HG02571 (cell line): Measurements from ENCODE around the gene SEC31A.
"Not testable (repeated sequence)": the region's sequence is repeated elsewhere in the genome, so short reads cannot be mapped to it uniquely, and the experiment has no call there.

Source experiments
- ATAC-seq: cut with Tn5 transposase; IDR thresholded peaks from one replicate; pipeline ENCODE4 v1.9.1; 2021; ENCODE audit warnings: mild to moderate bottlenecking, moderate library complexity; ENCODE audit not compliant: unreplicated experiment

The SEC31A gene

GRCh38 chr4:82898322-82899243, 7.6 kb upstream of the SEC31A start:
- ATAC-seq, result no peak

GRCh38 chr4:82896755-82897154, 5.8 kb upstream of the SEC31A start:
- ATAC-seq, result no peak

GRCh38 chr4:82893942-82894341, 3.0 kb upstream of the SEC31A start:
- no peak for ATAC-seq

DNA sequence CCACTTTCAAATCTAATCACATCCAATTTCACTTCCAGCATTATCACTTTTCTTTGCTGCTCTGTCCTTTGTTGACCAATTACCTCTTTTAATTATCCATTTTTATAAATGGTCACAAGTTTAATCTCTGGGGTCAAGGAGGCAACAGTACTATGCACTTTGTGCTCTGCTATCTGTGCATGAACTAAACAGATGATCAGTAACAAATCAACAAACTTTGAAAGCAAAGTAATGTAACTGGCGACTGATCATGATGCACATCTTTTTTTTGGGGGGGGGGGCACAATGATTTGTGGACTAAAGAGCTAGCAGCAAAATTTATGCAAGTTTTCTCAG, 1.5 kb upstream of the SEC31A start:
- no peak for ATAC-seq

GRCh38 chr4:82891707-82892466, 934 bp upstream of the SEC31A start:
- ATAC-seq, result no peak

GRCh38 chr4:82890528-82890900, 439 bp downstream of the SEC31A start:
- ATAC-seq, result no peak

DNA sequence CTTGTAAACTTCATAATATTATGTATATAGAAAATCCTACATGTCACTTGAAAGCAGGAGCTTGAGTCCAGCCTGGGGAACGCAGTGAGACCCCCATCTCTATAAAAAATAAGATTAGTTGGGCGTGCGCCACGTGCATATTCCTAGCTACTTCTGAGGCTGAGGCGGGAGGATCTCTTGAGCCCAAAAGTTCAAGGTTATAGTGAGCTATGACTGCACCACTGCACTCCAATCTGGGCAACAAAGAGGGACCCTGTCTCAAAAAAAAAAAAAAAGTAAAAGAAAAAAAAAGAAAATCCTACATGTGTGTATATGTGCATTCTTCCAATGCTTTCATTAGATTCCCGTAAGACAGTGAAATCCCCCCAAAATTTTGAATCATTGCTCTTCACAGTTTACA, 1.7 kb downstream of the SEC31A start:
- ATAC-seq, result no peak

DNA sequence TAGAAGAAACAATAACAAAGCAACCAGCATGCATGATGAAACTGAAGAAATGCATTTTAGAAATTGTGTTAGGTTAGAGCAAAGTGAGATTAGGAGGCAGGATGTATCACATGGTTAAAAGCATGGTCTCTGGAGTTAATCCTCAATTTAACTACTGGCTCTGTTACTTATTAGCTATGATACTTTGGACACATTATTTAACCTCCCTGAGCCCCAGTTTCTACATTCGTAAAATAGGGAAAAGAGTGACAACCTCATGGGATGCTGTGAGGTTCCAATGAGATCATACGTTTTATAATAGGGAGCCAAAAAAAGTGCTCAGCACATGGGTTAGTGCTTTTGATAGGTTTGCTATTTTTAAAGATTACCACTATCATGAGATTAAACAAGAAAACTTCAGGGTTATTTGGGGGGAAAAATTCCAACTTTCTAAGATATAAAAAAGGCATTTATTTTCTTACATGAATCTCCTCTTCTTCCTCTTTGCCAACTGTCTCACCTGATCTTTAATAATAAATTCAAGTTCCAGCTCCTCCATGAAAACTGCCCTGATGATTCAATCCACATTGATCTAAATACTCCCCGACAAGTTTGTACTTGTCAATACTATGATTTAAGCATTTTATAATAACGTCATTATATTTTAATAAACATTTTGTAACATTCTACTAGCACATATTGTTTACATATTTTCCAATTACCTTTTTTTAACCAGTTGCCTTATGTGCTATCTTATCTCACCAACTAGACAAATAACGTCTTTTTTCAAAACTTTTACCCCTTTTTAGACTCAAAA, 4.6 kb downstream of the SEC31A start:
- no peak for ATAC-seq

DNA sequence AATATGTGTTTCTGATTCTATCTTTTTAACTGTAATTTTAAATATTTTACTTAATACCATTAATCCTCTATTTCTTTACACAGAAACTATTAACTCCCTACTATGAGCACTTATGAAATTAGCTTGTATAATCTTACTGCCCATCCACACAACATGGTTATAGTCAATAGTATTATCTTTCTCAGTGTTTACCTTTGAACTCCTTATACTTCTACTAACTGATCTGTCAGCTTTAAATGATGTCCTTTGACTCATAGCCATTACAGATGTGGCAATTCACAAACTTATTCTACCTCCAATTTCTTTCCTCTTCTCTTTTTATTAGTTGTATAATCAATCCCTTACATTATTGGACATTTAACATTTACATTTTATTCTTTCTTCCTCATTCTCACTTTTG, 5.5 kb downstream of the SEC31A start:
- no peak for ATAC-seq

DNA sequence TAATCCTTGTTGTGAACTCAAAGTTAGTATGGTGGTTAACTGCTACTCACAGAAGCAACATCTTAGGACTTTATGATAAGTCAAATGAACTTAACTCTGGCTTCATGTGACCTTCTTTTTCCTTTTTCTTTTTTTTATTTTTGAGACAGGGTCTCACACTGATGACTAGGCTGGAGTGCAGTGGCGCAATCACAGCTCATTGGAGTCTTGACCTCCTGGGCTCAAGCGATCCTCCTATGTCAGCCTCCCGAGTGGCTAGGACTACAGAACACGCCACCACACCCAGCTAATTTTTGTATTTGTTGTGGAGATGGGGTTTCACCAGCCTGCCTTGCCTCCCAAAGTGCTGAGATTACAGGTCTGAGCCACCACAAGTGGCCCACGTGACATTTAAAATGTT, 22.4 kb downstream of the SEC31A start:
- ATAC-seq, result no peak

DNA sequence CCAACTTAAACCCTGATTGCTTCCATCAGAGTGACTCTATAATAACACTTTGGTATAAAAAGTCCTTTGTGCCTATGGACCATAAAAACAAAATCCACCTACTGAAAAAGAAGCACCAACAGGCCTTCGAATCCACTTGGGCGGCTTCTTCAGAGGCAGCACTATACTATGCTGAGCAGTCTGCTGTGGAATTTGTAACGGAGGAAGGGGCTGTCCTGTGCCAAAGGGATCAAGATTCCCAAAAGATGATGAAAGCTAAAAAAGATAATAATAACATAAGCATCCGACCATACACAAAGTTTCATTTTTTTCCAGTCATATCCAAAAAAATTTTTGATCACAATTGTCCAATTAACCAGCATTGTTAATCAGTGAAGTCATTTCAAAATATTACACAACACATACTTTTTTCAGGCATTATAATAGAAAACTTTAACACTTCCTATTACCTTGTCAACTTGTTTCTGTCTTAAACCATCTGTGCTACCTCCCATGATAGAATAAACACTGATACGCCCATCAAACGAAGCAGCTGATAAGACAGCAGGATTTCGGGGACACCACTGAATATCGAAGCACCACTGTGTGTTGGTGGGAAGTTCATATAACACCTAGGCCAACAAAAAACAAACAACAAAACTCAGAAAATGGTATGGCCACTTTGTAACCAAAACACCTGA, 24.1 kb downstream of the SEC31A start:
- no peak for ATAC-seq

DNA sequence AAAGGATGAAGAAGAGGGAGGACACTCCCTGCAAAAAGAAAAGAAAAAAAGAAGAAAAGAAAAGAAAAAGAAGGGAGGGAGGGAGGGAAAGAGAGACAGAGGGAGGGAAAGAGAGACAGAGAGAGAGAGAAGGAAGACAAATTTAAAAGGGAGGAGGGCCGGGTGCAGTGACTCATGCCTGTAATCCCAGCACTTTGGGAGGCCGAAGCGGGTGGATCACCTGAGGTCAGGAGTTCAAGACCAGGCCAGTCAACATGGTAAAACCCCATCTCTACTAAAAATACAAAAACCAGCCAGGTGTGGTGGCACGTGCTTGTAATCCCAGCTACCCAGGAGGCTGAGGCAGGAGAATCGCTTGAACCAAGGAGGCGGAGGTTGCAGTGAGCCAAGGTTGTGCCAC, 24.9 kb downstream of the SEC31A start:
- not testable (repeated sequence) for ATAC-seq

GRCh38 chr4:82865592-82865991, 25.4 kb downstream of the SEC31A start:
- ATAC-seq, result no peak

DNA sequence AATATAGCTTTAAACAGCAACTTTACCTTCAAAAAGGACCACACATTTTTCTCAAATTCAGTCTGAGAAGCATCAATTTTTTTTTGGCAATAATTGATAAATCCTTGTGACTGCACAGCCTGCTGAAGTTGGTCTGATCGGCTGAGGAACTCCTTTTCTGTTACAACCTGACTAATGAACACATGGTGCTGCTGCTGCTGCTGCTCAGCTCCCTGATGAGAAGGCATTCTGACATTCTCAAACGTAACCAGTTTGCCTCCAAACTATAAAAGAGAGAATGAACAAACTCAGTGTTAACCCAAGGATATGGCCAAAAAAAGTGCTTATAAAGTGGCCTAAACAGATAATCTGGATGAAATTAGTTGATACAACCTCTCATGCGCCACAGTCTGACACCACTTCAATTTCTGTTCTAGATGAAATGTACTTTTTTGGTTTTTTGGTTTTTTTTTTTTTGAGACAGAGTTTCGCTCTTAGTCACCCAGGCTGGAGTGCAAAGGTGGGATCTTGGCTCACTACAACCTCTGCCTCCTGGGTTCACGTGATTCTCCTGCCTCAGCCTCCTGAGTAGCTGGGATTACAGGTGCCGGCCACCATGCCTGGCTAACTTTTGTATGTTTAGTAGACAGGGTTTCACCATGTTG, 26.5 kb downstream of the SEC31A start:
- ATAC-seq, result no peak

DNA sequence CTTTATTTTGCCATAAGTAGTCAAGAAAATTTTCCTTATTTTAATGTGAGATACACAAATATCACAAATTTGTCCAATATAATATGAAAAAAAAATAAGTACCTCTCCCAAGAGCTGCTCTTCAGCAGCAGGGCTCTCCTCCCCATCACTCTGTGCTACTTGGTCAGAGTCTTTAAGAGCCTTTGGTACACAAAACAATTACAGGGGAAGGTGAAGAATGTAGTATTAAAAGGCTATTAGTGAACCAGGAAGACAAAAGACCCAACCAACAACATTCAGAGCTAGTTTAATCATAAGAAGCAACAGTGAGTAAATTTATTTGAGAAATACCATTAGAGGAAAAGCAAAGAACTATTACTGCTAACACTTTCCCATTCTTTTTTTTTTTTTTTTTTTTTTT, 29.4 kb downstream of the SEC31A start:
- ATAC-seq, result no peak

- ATAC-seq, result not testable (repeated sequence)
Observed at GRCh38 chr4:82860487-82860886, 30.5 kb downstream of the SEC31A start.

- no peak for ATAC-seq
Observed at GRCh38 chr4:82852751-82853285, 38.1 kb downstream of the SEC31A start.

DNA sequence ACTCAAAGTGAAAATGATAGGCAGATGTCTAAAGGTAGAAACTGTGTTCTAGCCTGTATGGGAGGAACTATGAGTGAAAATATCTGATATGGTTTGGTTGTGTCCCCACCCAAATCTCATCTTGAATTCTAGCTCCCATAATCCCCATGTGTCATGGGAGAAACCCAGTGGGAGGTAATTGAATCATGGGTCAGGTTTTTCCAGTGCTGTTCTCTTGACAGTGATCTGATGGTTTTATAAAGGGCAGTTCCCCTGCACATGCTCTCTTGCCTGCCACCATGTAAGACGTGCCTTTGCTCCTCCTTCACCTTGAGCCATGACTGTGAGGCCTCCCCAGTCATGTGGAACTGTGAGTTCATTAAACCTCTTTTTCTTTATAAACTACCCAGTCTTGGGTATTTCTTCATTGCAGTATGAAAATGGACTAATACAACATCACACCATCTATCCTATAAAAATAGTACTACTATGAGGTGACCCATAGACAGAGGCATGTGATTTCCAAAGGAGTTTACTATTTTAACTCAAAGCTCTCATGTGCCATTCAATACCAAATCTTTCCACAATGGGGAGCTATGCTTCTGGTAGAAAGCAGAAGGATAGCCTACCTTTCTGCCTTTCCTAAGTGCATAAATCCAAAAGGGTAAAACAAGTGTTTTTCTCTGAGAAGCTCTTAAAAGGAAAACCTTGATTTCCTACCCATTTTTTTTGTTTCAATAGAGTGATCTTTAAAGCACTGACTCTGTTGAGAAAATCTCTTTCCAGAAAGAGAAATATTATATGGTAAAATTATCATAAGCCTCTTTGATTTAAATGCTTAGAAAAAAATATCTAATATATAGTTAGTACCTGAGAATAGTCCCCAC, 38.8 kb downstream of the SEC31A start:
- ATAC-seq, result no peak

DNA sequence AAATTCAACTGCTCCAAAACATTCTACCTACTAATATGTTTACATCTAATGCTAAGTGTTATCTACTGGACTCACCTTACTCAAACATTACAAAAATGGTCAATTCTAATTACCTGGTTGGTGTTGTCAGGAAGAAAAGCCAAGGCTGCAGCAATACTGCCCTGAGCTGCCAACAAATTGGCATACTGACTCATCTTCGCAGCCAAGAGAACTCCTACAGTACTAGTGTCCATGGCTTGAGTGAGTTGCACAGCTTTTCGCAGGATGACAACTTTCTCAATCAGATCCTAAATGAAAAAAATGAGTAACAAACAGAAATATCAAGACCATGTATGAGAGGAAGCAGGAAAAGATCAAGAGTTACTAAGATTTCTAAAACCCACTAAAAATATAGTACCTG, 39.6 kb downstream of the SEC31A start:
- ATAC-seq, result no peak
